ENCODE results near the gene DLG2. TPM values are rescaled to one million over a fixed set of nuclear protein-coding genes. Genes with fewer than 3 reads are reported as not detected.

The DLG2 gene
- total RNA-seq, 1 experiment from 2014 or later = 17.5 TPM

- DNase-seq (ENCODE audit: low spot score) (no peak), ATAC-seq (no peak)
- Mint-ChIP-seq H3K4me1 (peaks cover 5% of the 10 kb centered on the region), H3K27me3 (ENCODE audit: low read depth) (no peaks in the 10 kb centered on the region), H3K9me3 (no peaks in the 10 kb centered on the region), H3K36me3 (no peaks in the 10 kb centered on the region), H3K4me3 (no peak overlapping the region), H3K27ac (no peak overlapping the region)
- ChIA-PET POLR2A (no interaction called here), CTCF (no interaction called here)
- TF ChIP-seq HMGA2 (CRISPR knock-in tag; IDR thresholded peaks at IDR 0.05) (no peak), ZNF671 (CRISPR knock-in tag; IDR thresholded peaks at IDR 0.05) (no peak), ATF6 (CRISPR knock-in tag; IDR thresholded peaks at IDR 0.05) (no peak), ZBTB21 (CRISPR knock-in tag; IDR thresholded peaks at IDR 0.05; ENCODE audit: borderline replicate concordance) (no peak), CREB1 (CRISPR knock-in tag; IDR thresholded peaks at IDR 0.05) (no peak), TCF7 (CRISPR knock-in tag; IDR thresholded peaks at IDR 0.05; ENCODE audit: low read depth) (no peak), STAT6 (CRISPR knock-in tag; conservative IDR thresholded peaks at IDR 0.05; ENCODE audit: low read depth) (no peak), USF1 (CRISPR knock-in tag; IDR thresholded peaks at IDR 0.05) (no peak), ZNF219 (CRISPR knock-in tag; IDR thresholded peaks at IDR 0.05; ENCODE audit: borderline replicate concordance) (no peak), RORB (CRISPR knock-in tag; IDR thresholded peaks at IDR 0.05) (no peak), ZNF425 (CRISPR knock-in tag; conservative IDR thresholded peaks at IDR 0.05) (no peak), ATF3 (CRISPR knock-in tag; conservative IDR thresholded peaks at IDR 0.05) (no peak), ATF1 (CRISPR knock-in tag; IDR thresholded peaks at IDR 0.05) (no peak), SMAD4 (CRISPR knock-in tag; IDR thresholded peaks at IDR 0.05) (no peak), NR2C2 (CRISPR knock-in tag; IDR thresholded peaks at IDR 0.05) (no peak), ZNF423 (CRISPR knock-in tag; IDR thresholded peaks at IDR 0.05) (no peak)
These were observed 1992.0 kb downstream of the DLG2 start for GRCh38 chr11:83635166-83635565.

- H3K36me3 Mint-ChIP-seq = no peaks in the 10 kb centered on the region
- no peak for ATAC-seq
- no peak for DNase-seq (ENCODE audit: low spot score)
- H3K4me3 Mint-ChIP-seq = no peak overlapping the region
- CTCF ChIA-PET = interaction anchor here (1.2 kb wide), 1 partner anchor 348 kb away, joined by 3 read pairs; no protein-coding TSS in a partner anchor
- H3K4me1 Mint-ChIP-seq = peaks cover 11% of the 10 kb centered on the region
- H3K9me3 Mint-ChIP-seq = no peaks in the 10 kb centered on the region
- POLR2A ChIA-PET = no interaction called here
- H3K27ac Mint-ChIP-seq = 0 out of 2 replicates have a peak overlapping the region, but pooled peaks have one; percentile 43
- no peaks in the 10 kb centered on the region for H3K27me3 Mint-ChIP-seq (ENCODE audit: low read depth)
- TF ChIP-seq ATF2 (CRISPR knock-in tag; IDR thresholded peaks at IDR 0.05; ENCODE audit: borderline replicate concordance, low read depth) (no peak), E2F5 (CRISPR knock-in tag; IDR thresholded peaks at IDR 0.05) (no peak), ZNF396 (CRISPR knock-in tag; IDR thresholded peaks at IDR 0.05; ENCODE audit: borderline replicate concordance) (no peak), ZNF138 (CRISPR knock-in tag; conservative IDR thresholded peaks at IDR 0.05) (no peak), NR1H2 (CRISPR knock-in tag; IDR thresholded peaks at IDR 0.05) (no peak), AR (CRISPR knock-in tag; IDR thresholded peaks at IDR 0.05) (no peak), ZNF263 (CRISPR knock-in tag; IDR thresholded peaks at IDR 0.05; ENCODE audit: low read depth) (no peak), GTF2I (CRISPR knock-in tag; conservative IDR thresholded peaks at IDR 0.05) (no peak)
These were observed 1996.9 kb downstream of the DLG2 start for GRCh38 chr11:83630211-83630610.

Data from WTC11 (cell line).